ENCODE data around the gene CDK2. TPM values are rescaled to one million over a fixed set of nuclear protein-coding genes. Genes with fewer than 3 reads are reported as not detected.

CDK2 gene
- polyA plus RNA-seq, 2 of the 4 experiments (the other 2 are of a cell fraction): 51.0 to 53.8 TPM

DNA sequence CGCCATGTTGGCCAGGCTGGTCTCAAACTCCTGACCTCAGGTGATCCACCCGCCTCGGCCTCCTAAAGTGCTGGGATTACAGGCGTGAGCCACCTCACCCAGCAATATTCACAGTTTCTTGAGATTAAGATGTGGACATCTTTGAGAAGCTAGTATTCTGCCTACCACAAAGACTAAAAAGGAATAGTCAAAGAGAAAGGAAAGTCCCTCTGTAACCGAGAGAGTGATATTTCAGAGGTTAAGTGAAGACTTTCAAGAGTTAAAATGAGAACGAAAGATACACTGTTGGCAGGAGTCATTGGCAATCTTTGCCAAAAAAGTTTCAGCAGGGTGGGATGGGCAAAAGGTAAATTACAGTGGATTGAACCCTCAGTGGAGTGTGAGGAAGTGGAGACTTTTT is 20.1 kb upstream of the CDK2 start:
- Histone ChIP-seq H3K4me2 (no peak overlapping the region), H3K27ac (no peak overlapping the region), H3K4me3 (no peak overlapping the region), H3K9me3 (no peaks in the 10 kb centered on the region), H3K4me1 (no peaks in the 10 kb centered on the region)
- ATAC-seq: no peak
- DNase-seq (ENCODE audit: low read depth in 1 of 2, low spot score in 1 of 2): no peak
- TF ChIP-seq JUN (IDR thresholded peaks at IDR 0.05) (no peak), RAD21 (conservative IDR thresholded peaks at IDR 0.05 in 1 of 2, IDR thresholded peaks at IDR 0.05 in 1 of 2) (no peak), CBX2 (IDR thresholded peaks at IDR 0.05; ENCODE audit: borderline replicate concordance, low read depth) (no peak), EP300 (IDR thresholded peaks at IDR 0.05) (no peak), HOXA7 (CRISPR knock-in tag; IDR thresholded peaks at IDR 0.05) (no peak), TFCP2L1 (CRISPR knock-in tag; IDR thresholded peaks at IDR 0.05) (no peak)
- TF ChIP-seq, protein P1, sequence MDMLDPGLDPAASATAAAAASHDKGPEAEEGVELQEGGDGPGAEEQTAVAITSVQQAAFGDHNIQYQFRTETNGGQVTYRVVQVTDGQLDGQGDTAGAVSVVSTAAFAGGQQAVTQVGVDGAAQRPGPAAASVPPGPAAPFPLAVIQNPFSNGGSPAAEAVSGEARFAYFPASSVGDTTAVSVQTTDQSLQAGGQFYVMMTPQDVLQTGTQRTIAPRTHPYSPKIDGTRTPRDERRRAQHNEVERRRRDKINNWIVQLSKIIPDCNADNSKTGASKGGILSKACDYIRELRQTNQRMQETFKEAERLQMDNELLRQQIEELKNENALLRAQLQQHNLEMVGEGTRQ (IDR thresholded peaks at IDR 0.05): no peak
- TF ChIP-seq, protein P2, sequence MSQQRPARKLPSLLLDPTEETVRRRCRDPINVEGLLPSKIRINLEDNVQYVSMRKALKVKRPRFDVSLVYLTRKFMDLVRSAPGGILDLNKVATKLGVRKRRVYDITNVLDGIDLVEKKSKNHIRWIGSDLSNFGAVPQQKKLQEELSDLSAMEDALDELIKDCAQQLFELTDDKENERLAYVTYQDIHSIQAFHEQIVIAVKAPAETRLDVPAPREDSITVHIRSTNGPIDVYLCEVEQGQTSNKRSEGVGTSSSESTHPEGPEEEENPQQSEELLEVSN (IDR thresholded peaks at IDR 0.05; ENCODE audit: borderline replicate concordance, low read depth): no peak
- CTCF ChIA-PET: interaction anchor here (1.5 to 15.2 kb wide), 2 partner anchors 10 to 20 kb away, joined by 7 to 179 read pairs; no protein-coding TSS in a partner anchor
- WGBS (ENCODE audit: missing lambda C conversion rate): 88% methylated on average over 6 of the region's 6 CpGs
- POLR2A ChIA-PET: no interaction called here
- FAIRE-seq: no peak

- Histone ChIP-seq H3K27ac (no peak overlapping the region), H3K4me2 (no peak overlapping the region), H3K9me3 (no peaks in the 10 kb centered on the region), H3K4me1 (peaks cover 9% of the 10 kb centered on the region), H3K4me3 (no peak overlapping the region)
- 83% methylated on average over 2 of the region's 4 CpGs for WGBS (ENCODE audit: missing lambda C conversion rate)
- ChIA-PET CTCF (interaction anchor here (0.6 to 11.5 kb wide), 9 partner anchors 13 to 74 kb away, joined by 3 to 179 read pairs (median 5); partner anchors contain the start of genes RAB5B and SUOX), POLR2A (interaction anchor here (1.8 kb wide), 1 partner anchor 19 kb away, joined by 7 read pairs; the partner anchor contains the start of gene RAB5B)
- FAIRE-seq (no peak), DNase-seq (ENCODE audit: low read depth in 1 of 2, low spot score in 1 of 2) (no peak), ATAC-seq (no peak)
- no peak for TF ChIP-seq HOXB13 (CRISPR knock-in tag; IDR thresholded peaks at IDR 0.05; ENCODE audit: low read depth)
- no peak for TF ChIP-seq ESRRA (IDR thresholded peaks at IDR 0.05; ENCODE audit: borderline replicate concordance, low read length)
- no peak for TF ChIP-seq EP300 (IDR thresholded peaks at IDR 0.05)
- TF ChIP-seq TP53 (CRISPR knock-in tag; IDR thresholded peaks at IDR 0.05): no peak
- TF ChIP-seq JUNB (IDR thresholded peaks at IDR 0.05): no peak
- no peak for TF ChIP-seq CHD4 (IDR thresholded peaks at IDR 0.05; ENCODE audit: borderline replicate concordance)
- TF ChIP-seq JUN (IDR thresholded peaks at IDR 0.05): no peak
- no peak for TF ChIP-seq RFX5 (IDR thresholded peaks at IDR 0.05)
- TF ChIP-seq FOSL2 (IDR thresholded peaks at IDR 0.05): no peak
- no peak for TF ChIP-seq FOSL2 (CRISPR knock-in tag; IDR thresholded peaks at IDR 0.05)
- TF ChIP-seq, protein P3, sequence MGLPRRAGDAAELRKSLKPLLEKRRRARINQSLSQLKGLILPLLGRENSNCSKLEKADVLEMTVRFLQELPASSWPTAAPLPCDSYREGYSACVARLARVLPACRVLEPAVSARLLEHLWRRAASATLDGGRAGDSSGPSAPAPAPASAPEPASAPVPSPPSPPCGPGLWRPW (IDR thresholded peaks at IDR 0.05): no peak
- no peak for TF ChIP-seq GATA3 (IDR thresholded peaks at IDR 0.05; ENCODE audit: borderline replicate concordance)
- TF ChIP-seq RAD21 (conservative IDR thresholded peaks at IDR 0.05 in 1 of 2, IDR thresholded peaks at IDR 0.05 in 1 of 2): no peak
- TF ChIP-seq KDM5A (IDR thresholded peaks at IDR 0.05): no peak
- no peak for TF ChIP-seq NPAS2 (CRISPR knock-in tag; IDR thresholded peaks at IDR 0.05; ENCODE audit: borderline replicate concordance)
- TF ChIP-seq HOXB5 (CRISPR knock-in tag; IDR thresholded peaks at IDR 0.05): no peak
- no peak for TF ChIP-seq REST (IDR thresholded peaks at IDR 0.05)
- no peak for TF ChIP-seq CBX2 (IDR thresholded peaks at IDR 0.05; ENCODE audit: borderline replicate concordance, low read depth)
These were observed 11.3 kb upstream of the CDK2 start for GRCh38 chr12:55955344-55955743.

Measured in A549 (cell line).